H1 (cell line): ENCODE data around the gene ERVMER34-1. TPM values are rescaled to one million over a fixed set of nuclear protein-coding genes. Genes with fewer than 3 reads are reported as not detected.

Experiments used
- ASH2L ChIP-seq: fragments of 200-600, 300-600 bp; sonication (generic); IDR thresholded peaks from one replicate; pipeline ENCODE4 v1.7.1; 2017; ENCODE audit warnings: low read length
- CBX5 ChIP-seq: fragments of 300-800, 300-1000 bp; sonication (generic); IDR thresholded peaks from 2 replicates; pipeline ENCODE4 v1.7.1; 2016; ENCODE audit warnings: antibody characterized with exemption, low read length, low read depth
- CHD2 ChIP-seq: IDR thresholded peaks from 2 replicates; pipeline ENCODE4 v1.6.1; 2012; ENCODE audit warnings: low read length, improper control_type of control experiment
- CREB1 ChIP-seq: IDR thresholded peaks from 2 replicates; pipeline ENCODE4 v1.6.1; 2012; ENCODE audit warnings: inconsistent platforms
- EP300 ChIP-seq, 2 experiments: IDR thresholded peaks; 1 replicate in 1 of 2; 2 replicates in 1 of 2; pipeline ENCODE4 v1.6.1; 2011 to 2012; ENCODE audit warnings: low read depth in 2 of 2, low read length in 2 of 2, mild to moderate bottlenecking in 2 of 2, borderline replicate concordance in 1 of 2, inconsistent platforms in 1 of 2, moderate library complexity in 1 of 2
- MAFK ChIP-seq: IDR thresholded peaks from 2 replicates; pipeline ENCODE4 v1.6.1; 2012; ENCODE audit warnings: low read depth, mild to moderate bottlenecking, improper control_type of control experiment, low read length
- RFX5 ChIP-seq: IDR thresholded peaks from 2 replicates; pipeline ENCODE4 v1.6.1; 2011; ENCODE audit warnings: low read depth, low read length, improper control_type of control experiment, borderline replicate concordance
- SIN3A ChIP-seq, 2 experiments: IDR thresholded peaks in 1 of 2; conservative IDR thresholded peaks in 1 of 2; 2 replicates each; pipeline ENCODE4 v1.6.1; 2011 to 2012; ENCODE audit warnings: low read length in 2 of 2, improper control_type of control experiment in 1 of 2, low read depth in 1 of 2, mild to moderate bottlenecking in 1 of 2
- TBP ChIP-seq: IDR thresholded peaks from 2 replicates; pipeline ENCODE4 v1.6.1; 2011; ENCODE audit warnings: low read depth, low read length, improper control_type of control experiment
- polyA plus RNA-seq, 7 experiments: library from polyadenylated mRNA; depleted of rRNA in 3 of 7; stranded (reverse) in 5 of 7; unstranded in 2 of 7; fragments of >200 nt in 5 of 7; fragments of 200-250 nt in 2 of 7; gene quantifications; 1 replicate in 5 of 7; 2 replicates in 1 of 7; 4 replicates in 1 of 7; pipeline versions ENCODE4 v1.2.1 to v1.2.3, GENCODE V29; 2011 to 2013; ENCODE audit warnings: missing spikeins in 2 of 7, mixed read lengths in 2 of 7
- total RNA-seq: library from RNA; stranded (reverse); fragmentation: NEBNext Ultra II Directional; extraction: Animal tissue kit (Norgen Biotek cat#: 25700); gene quantifications from 2 replicates; pipeline ENCODE4 v1.2.1, GENCODE V29; 2021
- TF ChIP-seq, protein P1 (sequence below): fragments of 300-600 bp; sonication (generic); IDR thresholded peaks from 2 replicates; pipeline ENCODE4 v1.7.1; 2012; ENCODE audit warnings: low read length, moderate library complexity, mild to moderate bottlenecking, inconsistent platforms; ENCODE audit not compliant: insufficient replicate concordance

Gene ERVMER34-1
- total and polyA plus RNA-seq, 2 of the 8 experiments (the other 6 are each of a cell fraction or from before 2014, with no cell fraction given): 14.2 to 34.3 TPM

- TF ChIP-seq, protein P1, sequence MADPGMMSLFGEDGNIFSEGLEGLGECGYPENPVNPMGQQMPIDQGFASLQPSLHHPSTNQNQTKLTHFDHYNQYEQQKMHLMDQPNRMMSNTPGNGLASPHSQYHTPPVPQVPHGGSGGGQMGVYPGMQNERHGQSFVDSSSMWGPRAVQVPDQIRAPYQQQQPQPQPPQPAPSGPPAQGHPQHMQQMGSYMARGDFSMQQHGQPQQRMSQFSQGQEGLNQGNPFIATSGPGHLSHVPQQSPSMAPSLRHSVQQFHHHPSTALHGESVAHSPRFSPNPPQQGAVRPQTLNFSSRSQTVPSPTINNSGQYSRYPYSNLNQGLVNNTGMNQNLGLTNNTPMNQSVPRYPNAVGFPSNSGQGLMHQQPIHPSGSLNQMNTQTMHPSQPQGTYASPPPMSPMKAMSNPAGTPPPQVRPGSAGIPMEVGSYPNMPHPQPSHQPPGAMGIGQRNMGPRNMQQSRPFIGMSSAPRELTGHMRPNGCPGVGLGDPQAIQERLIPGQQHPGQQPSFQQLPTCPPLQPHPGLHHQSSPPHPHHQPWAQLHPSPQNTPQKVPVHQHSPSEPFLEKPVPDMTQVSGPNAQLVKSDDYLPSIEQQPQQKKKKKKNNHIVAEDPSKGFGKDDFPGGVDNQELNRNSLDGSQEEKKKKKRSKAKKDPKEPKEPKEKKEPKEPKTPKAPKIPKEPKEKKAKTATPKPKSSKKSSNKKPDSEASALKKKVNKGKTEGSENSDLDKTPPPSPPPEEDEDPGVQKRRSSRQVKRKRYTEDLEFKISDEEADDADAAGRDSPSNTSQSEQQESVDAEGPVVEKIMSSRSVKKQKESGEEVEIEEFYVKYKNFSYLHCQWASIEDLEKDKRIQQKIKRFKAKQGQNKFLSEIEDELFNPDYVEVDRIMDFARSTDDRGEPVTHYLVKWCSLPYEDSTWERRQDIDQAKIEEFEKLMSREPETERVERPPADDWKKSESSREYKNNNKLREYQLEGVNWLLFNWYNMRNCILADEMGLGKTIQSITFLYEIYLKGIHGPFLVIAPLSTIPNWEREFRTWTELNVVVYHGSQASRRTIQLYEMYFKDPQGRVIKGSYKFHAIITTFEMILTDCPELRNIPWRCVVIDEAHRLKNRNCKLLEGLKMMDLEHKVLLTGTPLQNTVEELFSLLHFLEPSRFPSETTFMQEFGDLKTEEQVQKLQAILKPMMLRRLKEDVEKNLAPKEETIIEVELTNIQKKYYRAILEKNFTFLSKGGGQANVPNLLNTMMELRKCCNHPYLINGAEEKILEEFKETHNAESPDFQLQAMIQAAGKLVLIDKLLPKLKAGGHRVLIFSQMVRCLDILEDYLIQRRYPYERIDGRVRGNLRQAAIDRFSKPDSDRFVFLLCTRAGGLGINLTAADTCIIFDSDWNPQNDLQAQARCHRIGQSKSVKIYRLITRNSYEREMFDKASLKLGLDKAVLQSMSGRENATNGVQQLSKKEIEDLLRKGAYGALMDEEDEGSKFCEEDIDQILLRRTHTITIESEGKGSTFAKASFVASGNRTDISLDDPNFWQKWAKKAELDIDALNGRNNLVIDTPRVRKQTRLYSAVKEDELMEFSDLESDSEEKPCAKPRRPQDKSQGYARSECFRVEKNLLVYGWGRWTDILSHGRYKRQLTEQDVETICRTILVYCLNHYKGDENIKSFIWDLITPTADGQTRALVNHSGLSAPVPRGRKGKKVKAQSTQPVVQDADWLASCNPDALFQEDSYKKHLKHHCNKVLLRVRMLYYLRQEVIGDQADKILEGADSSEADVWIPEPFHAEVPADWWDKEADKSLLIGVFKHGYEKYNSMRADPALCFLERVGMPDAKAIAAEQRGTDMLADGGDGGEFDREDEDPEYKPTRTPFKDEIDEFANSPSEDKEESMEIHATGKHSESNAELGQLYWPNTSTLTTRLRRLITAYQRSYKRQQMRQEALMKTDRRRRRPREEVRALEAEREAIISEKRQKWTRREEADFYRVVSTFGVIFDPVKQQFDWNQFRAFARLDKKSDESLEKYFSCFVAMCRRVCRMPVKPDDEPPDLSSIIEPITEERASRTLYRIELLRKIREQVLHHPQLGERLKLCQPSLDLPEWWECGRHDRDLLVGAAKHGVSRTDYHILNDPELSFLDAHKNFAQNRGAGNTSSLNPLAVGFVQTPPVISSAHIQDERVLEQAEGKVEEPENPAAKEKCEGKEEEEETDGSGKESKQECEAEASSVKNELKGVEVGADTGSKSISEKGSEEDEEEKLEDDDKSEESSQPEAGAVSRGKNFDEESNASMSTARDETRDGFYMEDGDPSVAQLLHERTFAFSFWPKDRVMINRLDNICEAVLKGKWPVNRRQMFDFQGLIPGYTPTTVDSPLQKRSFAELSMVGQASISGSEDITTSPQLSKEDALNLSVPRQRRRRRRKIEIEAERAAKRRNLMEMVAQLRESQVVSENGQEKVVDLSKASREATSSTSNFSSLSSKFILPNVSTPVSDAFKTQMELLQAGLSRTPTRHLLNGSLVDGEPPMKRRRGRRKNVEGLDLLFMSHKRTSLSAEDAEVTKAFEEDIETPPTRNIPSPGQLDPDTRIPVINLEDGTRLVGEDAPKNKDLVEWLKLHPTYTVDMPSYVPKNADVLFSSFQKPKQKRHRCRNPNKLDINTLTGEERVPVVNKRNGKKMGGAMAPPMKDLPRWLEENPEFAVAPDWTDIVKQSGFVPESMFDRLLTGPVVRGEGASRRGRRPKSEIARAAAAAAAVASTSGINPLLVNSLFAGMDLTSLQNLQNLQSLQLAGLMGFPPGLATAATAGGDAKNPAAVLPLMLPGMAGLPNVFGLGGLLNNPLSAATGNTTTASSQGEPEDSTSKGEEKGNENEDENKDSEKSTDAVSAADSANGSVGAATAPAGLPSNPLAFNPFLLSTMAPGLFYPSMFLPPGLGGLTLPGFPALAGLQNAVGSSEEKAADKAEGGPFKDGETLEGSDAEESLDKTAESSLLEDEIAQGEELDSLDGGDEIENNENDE: no peak
- TF ChIP-seq TBP (peak; percentile 96), CHD2 (peak; percentile 96), CREB1 (no peak), MAFK (no peak), RFX5 (no peak), CBX5 (no peak), EP300 (IDR thresholded peaks at IDR 0.05; ENCODE audit: borderline replicate concordance in 1 of 2, low read depth in 2 of 2, low read length in 2 of 2) (0 out of 3 replicates have a peak, but pooled peaks of 1 of the 2 experiments have one; percentile 4), ASH2L (peak; percentile 31), SIN3A (conservative IDR thresholded peaks at IDR 0.05 in 1 of 2, IDR thresholded peaks at IDR 0.05 in 1 of 2; ENCODE audit: low read depth in 1 of 2, low read length in 2 of 2) (no peak; a peak in 1 of 4 replicates)
Observed at GRCh38 chr4:52721968-52722815, 29.0 kb downstream of the ERVMER34-1 start (continued).
